ENCODE results near the gene FLNC. TPM values are rescaled to one million over a fixed set of nuclear protein-coding genes. Genes with fewer than 3 reads are reported as not detected.

FLNC gene
- total and polyA plus RNA-seq, 9 of the 15 experiments (the other 6 are each of a cell fraction or from before 2014, with no cell fraction given), result 0.90 to 155 (median 28.8) TPM

DNA sequence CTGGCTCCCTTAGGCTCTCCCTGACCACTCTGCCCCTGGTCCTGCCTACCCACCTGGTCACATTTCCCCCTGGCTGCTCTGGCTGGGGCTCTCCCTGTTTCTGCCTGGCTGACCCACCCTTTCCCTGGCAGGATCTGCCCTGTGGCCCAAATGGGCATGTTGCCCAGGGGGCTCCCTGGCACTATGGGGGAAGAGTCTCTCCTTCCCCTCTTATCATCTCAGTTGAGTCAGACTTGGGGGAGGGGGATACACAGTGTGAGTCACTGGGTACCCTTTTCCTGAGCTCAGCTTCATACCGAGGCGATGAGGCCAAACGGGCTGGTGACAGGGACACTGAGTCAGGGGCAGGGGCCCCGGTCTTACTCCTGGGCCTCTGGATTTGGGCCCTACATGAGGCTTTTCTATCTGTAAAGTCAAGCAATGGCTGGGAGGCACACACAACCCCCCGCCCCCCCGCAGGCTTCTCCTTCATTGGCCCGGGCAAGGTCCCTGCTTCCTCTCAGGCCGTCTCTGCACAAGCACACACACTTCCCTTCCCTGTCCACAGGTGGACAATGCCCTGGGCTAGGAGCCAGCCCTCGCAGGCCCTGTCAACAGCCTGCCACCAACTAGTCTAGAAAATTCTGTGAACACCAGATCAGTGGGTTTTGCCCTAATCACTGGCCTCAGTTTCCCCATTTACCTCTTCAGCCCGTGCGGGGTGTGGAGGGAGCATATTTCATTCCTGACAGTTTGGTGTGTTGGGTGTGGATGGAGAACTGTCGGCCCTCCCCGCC is 627 bp upstream of the FLNC start (continued):
- TF ChIP-seq, protein P1, sequence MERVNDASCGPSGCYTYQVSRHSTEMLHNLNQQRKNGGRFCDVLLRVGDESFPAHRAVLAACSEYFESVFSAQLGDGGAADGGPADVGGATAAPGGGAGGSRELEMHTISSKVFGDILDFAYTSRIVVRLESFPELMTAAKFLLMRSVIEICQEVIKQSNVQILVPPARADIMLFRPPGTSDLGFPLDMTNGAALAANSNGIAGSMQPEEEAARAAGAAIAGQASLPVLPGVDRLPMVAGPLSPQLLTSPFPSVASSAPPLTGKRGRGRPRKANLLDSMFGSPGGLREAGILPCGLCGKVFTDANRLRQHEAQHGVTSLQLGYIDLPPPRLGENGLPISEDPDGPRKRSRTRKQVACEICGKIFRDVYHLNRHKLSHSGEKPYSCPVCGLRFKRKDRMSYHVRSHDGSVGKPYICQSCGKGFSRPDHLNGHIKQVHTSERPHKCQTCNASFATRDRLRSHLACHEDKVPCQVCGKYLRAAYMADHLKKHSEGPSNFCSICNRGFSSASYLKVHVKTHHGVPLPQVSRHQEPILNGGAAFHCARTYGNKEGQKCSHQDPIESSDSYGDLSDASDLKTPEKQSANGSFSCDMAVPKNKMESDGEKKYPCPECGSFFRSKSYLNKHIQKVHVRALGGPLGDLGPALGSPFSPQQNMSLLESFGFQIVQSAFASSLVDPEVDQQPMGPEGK (CRISPR knock-in tag; IDR thresholded peaks at IDR 0.05; ENCODE audit: borderline replicate concordance), result no peak
- TF ChIP-seq, protein P2, sequence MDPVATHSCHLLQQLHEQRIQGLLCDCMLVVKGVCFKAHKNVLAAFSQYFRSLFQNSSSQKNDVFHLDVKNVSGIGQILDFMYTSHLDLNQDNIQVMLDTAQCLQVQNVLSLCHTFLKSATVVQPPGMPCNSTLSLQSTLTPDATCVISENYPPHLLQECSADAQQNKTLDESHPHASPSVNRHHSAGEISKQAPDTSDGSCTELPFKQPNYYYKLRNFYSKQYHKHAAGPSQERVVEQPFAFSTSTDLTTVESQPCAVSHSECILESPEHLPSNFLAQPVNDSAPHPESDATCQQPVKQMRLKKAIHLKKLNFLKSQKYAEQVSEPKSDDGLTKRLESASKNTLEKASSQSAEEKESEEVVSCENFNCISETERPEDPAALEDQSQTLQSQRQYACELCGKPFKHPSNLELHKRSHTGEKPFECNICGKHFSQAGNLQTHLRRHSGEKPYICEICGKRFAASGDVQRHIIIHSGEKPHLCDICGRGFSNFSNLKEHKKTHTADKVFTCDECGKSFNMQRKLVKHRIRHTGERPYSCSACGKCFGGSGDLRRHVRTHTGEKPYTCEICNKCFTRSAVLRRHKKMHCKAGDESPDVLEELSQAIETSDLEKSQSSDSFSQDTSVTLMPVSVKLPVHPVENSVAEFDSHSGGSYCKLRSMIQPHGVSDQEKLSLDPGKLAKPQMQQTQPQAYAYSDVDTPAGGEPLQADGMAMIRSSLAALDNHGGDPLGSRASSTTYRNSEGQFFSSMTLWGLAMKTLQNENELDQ (CRISPR knock-in tag; IDR thresholded peaks at IDR 0.05; ENCODE audit: borderline replicate concordance), result no peak
- TF ChIP-seq HDAC2 (IDR thresholded peaks at IDR 0.05), result no peak
- TF ChIP-seq, protein P3, sequence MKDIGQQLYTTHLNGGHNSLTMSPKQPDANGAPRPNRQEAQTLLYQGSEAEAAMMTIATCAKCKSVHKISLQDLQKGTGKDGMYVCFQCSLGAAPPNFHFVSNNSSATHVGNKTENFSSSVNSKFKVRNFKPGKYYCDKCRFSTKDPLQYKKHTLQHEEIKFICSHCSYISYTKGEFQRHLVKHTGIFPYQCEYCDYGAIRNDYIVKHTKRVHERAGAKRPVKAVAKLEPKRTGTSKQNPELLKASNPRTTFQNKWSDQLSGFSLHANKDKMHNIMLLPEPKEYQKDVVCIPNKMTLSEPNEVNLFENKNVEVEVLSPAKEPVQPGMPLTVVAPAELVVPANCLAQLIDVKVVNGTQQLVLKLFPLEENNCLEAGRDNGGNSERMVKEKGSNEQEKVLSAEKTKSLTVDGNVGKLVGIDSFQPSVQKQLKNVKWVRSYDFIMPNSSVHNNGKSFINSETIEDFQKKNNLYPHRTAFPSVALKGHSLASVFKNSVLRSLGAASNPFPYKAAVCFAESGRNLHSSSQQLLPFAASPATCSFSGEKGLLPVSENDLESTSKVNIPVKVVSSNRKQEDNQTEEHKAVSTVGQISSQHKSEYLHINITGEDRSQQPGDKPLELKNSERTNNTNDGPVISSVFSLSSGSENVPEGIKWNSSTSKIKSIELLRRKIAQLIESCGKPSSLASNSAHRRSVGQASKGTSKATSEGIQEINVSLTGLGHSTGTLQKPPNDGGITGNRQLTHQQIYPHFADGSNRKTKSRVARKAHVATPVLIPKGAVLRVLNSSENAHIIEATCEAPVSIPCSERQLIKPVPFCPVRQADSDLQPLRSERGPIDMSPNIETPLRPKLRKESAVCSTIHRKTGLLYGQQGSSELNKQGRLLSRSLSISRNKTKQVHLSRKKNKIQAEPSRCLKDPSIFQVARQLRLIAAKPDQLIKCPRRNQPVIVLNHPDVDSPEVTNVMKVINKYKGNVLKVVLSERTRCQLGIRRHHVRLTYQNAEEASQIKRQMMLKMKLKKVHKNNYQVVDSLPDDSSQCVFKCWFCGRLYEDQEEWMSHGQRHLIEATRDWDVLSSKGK (CRISPR knock-in tag; IDR thresholded peaks at IDR 0.05), result no peak
- no peak for TF ChIP-seq GABPB1 (CRISPR knock-in tag; IDR thresholded peaks at IDR 0.05)
- no peak for TF ChIP-seq POU5F1 (IDR thresholded peaks at IDR 0.05; ENCODE audit: borderline replicate concordance, low read depth, low read length, partially characterized antibody)
- no peak for TF ChIP-seq TAF7 (tag; IDR thresholded peaks at IDR 0.05)
- TF ChIP-seq ZNF316 (IDR thresholded peaks at IDR 0.05), result no peak
- TF ChIP-seq ZZZ3 (IDR thresholded peaks at IDR 0.05), result no peak
- TF ChIP-seq ZFP36 (IDR thresholded peaks at IDR 0.05; ENCODE audit: low read depth, low read length, partially characterized antibody), result no peak
- TF ChIP-seq, protein P4, sequence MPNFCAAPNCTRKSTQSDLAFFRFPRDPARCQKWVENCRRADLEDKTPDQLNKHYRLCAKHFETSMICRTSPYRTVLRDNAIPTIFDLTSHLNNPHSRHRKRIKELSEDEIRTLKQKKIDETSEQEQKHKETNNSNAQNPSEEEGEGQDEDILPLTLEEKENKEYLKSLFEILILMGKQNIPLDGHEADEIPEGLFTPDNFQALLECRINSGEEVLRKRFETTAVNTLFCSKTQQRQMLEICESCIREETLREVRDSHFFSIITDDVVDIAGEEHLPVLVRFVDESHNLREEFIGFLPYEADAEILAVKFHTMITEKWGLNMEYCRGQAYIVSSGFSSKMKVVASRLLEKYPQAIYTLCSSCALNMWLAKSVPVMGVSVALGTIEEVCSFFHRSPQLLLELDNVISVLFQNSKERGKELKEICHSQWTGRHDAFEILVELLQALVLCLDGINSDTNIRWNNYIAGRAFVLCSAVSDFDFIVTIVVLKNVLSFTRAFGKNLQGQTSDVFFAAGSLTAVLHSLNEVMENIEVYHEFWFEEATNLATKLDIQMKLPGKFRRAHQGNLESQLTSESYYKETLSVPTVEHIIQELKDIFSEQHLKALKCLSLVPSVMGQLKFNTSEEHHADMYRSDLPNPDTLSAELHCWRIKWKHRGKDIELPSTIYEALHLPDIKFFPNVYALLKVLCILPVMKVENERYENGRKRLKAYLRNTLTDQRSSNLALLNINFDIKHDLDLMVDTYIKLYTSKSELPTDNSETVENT (CRISPR knock-in tag; IDR thresholded peaks at IDR 0.05), result no peak
- no peak for TF ChIP-seq CSDE1 (IDR thresholded peaks at IDR 0.05)
- no peak for TF ChIP-seq ZNF561 (CRISPR knock-in tag; conservative IDR thresholded peaks at IDR 0.05)
- no peak for TF ChIP-seq U2AF1 (optimal IDR thresholded peaks at IDR 0.05; ENCODE audit: low read depth, low read length)
- TF ChIP-seq RFX7 (CRISPR knock-in tag; IDR thresholded peaks at IDR 0.05), result no peak
- no peak for TF ChIP-seq EHMT2 (IDR thresholded peaks at IDR 0.05)
- no peak for TF ChIP-seq CHCHD3 (CRISPR knock-in tag; IDR thresholded peaks at IDR 0.05)
- TF ChIP-seq STAT5A (IDR thresholded peaks at IDR 0.05; ENCODE audit: borderline replicate concordance, low read length), result no peak
- TF ChIP-seq ZFPM2 (CRISPR knock-in tag; IDR thresholded peaks at IDR 0.05), result no peak
